ENCODE results near the gene GNAS.

The GNAS gene

DNA sequence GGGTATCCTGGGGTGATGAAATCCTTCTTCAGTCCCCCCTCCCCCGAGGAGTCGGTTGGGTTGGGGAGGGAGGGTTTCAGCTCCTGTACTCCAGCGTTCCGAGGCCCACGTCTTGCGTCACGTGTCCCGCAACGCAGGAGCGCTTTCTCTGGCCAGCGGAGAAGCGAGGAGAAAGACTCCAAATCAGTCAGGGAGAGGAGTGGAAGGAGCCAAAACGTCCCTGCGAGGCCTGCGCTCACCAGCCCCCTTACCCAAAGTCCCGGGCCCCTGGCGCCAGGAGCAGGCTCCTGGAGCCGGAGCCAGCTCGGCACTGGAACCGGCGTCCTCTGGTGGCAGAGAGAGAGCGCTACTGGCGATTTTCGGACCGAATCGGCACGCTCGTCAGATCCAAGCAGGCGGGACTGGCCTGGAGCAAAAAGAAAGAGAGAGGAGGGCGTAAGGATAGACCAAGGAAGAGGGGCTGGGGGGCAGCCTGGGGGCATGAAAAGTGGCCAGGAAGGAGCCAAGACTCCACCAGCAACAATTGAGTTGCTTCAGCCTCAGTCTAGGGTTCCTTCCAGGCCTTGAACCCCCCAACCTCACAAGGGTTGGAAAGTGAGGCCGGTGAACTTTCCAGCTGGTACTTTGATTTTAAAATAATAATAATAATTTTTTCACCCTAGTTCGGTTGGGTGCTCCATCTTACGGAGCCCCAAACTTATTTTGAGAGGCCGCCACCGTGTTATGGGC, at the start of gene GNAS:
Gene GNAS (plus strand): TSS at position 174 of the 729 bp plus-strand sequence.
- Histone ChIP-seq H3K4me3 (ENCODE audit: low read depth in 1 of 2, low read length in 2 of 2) (peak within 1 kb of the TSS; percentile 55 to 66), H3K27me3 (ENCODE audit: low read depth, low read length) (peaks cover 34% of the 10 kb centered on the region), H3K27ac (ENCODE audit: low read length) (no peak within 1 kb of the TSS), H3K36me3 (ENCODE audit: control insufficient read depth in 1 of 2, insufficient read depth in 2 of 2, low read length in 2 of 2) (no peaks in the 10 kb centered on the region), H3K9me3 (ENCODE audit: control insufficient read depth in 1 of 2, low read length in 2 of 2) (no peaks in the 10 kb centered on the region), H3K4me1 (ENCODE audit: control insufficient read depth in 1 of 2, insufficient read depth in 2 of 2, low read length in 2 of 2) (peaks cover 0 to 46% of the 10 kb centered on the region in 2 donors)

- Histone ChIP-seq H3K4me1 (ENCODE audit: control insufficient read depth in 1 of 2, insufficient read depth in 2 of 2, low read length in 2 of 2) (no peaks in the 10 kb centered on the region), H3K4me3 (ENCODE audit: low read depth in 1 of 2, low read length in 2 of 2) (no peak overlapping the region), H3K36me3 (ENCODE audit: control insufficient read depth in 1 of 2, insufficient read depth in 2 of 2, low read length in 2 of 2) (no peaks in the 10 kb centered on the region), H3K27me3 (ENCODE audit: low read depth, low read length) (no peaks in the 10 kb centered on the region), H3K9me3 (ENCODE audit: control insufficient read depth in 1 of 2, low read length in 2 of 2) (no peaks in the 10 kb centered on the region), H3K27ac (ENCODE audit: low read length) (no peak overlapping the region)
Measured at GRCh38 chr20:58803533-58803932, 49.0 kb upstream of the GNAS start.

GRCh38 chr20:58807801-58808200, 44.7 kb upstream of the GNAS start:
- no peak overlapping the region for H3K4me3 ChIP-seq (ENCODE audit: low read depth in 1 of 2, low read length in 2 of 2)
- no peaks in the 10 kb centered on the region for H3K9me3 ChIP-seq (ENCODE audit: control insufficient read depth in 1 of 2, low read length in 2 of 2)
- no peaks in the 10 kb centered on the region for H3K4me1 ChIP-seq (ENCODE audit: control insufficient read depth in 1 of 2, insufficient read depth in 2 of 2, low read length in 2 of 2)
- no peaks in the 10 kb centered on the region for H3K36me3 ChIP-seq (ENCODE audit: control insufficient read depth in 1 of 2, insufficient read depth in 2 of 2, low read length in 2 of 2)
- H3K27ac ChIP-seq (ENCODE audit: low read length), result no peak overlapping the region
- H3K27me3 ChIP-seq (ENCODE audit: low read depth, low read length), result no peaks in the 10 kb centered on the region

DNA sequence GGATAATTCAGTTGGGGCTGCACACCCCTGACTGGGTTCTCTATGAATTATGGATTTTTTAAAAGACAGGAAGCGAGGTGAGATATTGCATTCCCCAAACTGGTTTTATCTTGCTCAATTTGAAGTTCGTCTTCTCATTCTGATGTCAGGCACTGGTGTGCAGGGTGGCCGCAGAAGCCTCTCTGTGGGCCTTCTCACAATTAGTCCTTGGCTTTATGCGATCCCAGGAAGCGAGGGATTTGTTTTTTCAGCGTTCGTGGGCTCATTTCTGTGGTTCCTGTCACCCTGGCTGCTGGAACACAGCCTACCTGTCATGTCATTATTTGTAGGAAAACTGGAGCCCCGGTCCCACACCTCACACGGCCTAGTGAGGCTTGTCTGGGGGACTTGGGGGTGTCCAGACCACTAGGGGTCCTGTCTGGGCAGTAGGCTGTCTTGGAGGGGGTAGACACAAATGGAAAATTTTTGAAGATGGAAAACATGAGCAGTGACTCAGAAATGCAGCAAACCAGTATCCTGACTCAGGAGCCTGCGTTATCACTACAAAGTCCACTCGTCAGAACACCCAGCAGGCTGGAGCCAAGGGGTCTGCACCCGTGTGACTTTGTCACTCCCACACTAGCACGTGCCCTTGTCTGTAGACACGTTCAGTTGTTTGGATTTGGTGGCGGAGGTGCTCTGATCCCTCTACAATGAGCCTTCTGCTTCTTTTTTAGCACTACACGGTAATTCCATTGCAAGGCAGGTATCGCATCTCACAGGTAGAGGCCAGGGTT, 44.1 kb upstream of the GNAS start:
- H3K36me3 ChIP-seq (ENCODE audit: control insufficient read depth in 1 of 2, insufficient read depth in 2 of 2, low read length in 2 of 2), result no peaks in the 10 kb centered on the region
- H3K4me3 ChIP-seq (ENCODE audit: low read depth in 1 of 2, low read length in 2 of 2), result no peak overlapping the region
- no peaks in the 10 kb centered on the region for H3K27me3 ChIP-seq (ENCODE audit: low read depth, low read length)
- no peaks in the 10 kb centered on the region for H3K9me3 ChIP-seq (ENCODE audit: control insufficient read depth in 1 of 2, low read length in 2 of 2)
- no peaks in the 10 kb centered on the region for H3K4me1 ChIP-seq (ENCODE audit: control insufficient read depth in 1 of 2, insufficient read depth in 2 of 2, low read length in 2 of 2)
- no peak overlapping the region for H3K27ac ChIP-seq (ENCODE audit: low read length)

DNA sequence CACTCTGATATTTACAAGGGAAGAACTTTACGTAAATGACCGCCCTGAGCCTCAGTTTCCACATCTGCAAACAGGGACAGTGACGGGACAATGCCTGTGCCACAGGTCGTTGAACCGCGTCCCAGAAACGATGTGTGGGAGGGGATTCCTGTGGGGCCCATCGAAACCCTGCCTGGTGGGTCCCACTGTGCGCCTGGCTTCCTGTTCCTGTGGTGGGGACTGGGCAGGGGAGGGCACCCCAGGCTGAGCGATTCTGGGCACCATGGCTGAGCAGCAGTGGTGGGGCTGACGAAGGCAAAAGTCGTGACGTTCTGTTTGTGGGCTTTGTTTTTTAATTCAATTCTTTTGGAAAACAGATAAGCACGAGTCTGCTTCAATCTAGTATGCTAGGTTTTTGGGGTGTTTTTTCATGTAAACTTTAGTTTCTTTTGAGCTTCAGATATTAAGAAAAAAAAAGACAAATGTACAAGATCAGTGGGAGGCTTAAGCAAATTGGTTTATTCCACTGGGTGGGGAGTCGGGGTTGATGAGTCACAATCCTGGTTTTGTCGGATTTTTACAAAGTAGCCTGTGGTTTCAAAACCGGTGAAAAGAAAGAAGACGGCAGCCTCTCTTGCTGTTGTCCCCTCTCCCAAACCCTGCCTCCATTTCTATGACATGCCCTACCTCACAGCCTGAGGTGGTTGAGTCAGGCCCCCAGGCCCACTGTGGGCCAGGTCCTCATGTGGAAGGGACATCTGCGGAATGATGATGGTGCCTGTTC, 42.2 kb upstream of the GNAS start:
- H3K27me3 ChIP-seq (ENCODE audit: low read depth, low read length), result no peaks in the 10 kb centered on the region
- no peaks in the 10 kb centered on the region for H3K4me1 ChIP-seq (ENCODE audit: control insufficient read depth in 1 of 2, insufficient read depth in 2 of 2, low read length in 2 of 2)
- no peak overlapping the region for H3K4me3 ChIP-seq (ENCODE audit: low read depth in 1 of 2, low read length in 2 of 2)
- no peak overlapping the region for H3K27ac ChIP-seq (ENCODE audit: low read length)
- no peaks in the 10 kb centered on the region for H3K9me3 ChIP-seq (ENCODE audit: control insufficient read depth in 1 of 2, low read length in 2 of 2)
- H3K36me3 ChIP-seq (ENCODE audit: control insufficient read depth in 1 of 2, insufficient read depth in 2 of 2, low read length in 2 of 2), result no peaks in the 10 kb centered on the region

DNA sequence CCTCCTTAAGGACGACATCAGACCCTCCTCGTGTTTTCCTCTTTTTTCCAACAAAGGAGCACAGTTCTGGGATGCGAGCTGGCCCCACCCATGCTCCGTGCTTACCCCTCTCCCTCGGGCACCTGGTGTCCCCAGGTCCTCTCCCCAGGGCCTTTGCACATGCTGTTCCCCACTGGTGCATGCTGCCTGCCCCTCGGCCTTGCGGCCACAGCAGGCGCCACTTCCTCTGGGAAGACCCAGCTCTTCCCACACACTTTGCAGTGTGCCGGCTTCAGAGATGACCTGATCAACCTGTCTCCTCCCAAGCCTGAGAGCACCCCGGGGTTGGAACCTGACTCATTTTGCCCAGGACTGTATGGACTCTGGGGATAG, 41.7 kb upstream of the GNAS start:
- no peaks in the 10 kb centered on the region for H3K27me3 ChIP-seq (ENCODE audit: low read depth, low read length)
- H3K4me1 ChIP-seq (ENCODE audit: control insufficient read depth in 1 of 2, insufficient read depth in 2 of 2, low read length in 2 of 2), result no peaks in the 10 kb centered on the region
- no peak overlapping the region for H3K4me3 ChIP-seq (ENCODE audit: low read depth in 1 of 2, low read length in 2 of 2)
- no peak overlapping the region for H3K27ac ChIP-seq (ENCODE audit: low read length)
- no peaks in the 10 kb centered on the region for H3K36me3 ChIP-seq (ENCODE audit: control insufficient read depth in 1 of 2, insufficient read depth in 2 of 2, low read length in 2 of 2)
- no peaks in the 10 kb centered on the region for H3K9me3 ChIP-seq (ENCODE audit: control insufficient read depth in 1 of 2, low read length in 2 of 2)

DNA sequence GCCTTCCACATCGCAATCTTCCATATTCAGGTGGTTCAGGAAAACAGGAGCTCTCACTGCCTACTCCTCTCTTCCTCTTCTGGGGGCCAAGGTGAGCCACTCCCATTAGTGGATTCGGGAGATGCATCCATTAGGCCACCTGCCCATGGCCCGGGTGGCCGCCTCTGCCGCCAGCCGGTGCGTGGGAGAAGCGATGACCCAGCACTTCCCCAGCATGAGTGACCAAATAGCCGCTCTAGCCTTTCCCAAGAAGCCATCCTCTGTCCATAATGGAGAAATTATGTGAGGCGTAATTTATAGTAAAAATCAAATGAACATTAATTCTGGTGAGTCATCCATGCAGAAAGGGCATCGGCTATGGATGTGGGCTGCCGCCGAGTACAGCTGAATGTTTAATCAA, 41.2 kb upstream of the GNAS start:
- H3K27ac ChIP-seq (ENCODE audit: low read length), result no peak overlapping the region
- no peaks in the 10 kb centered on the region for H3K27me3 ChIP-seq (ENCODE audit: low read depth, low read length)
- no peaks in the 10 kb centered on the region for H3K36me3 ChIP-seq (ENCODE audit: control insufficient read depth in 1 of 2, insufficient read depth in 2 of 2, low read length in 2 of 2)
- H3K4me1 ChIP-seq (ENCODE audit: control insufficient read depth in 1 of 2, insufficient read depth in 2 of 2, low read length in 2 of 2), result no peaks in the 10 kb centered on the region
- no peak overlapping the region for H3K4me3 ChIP-seq (ENCODE audit: low read depth in 1 of 2, low read length in 2 of 2)
- no peaks in the 10 kb centered on the region for H3K9me3 ChIP-seq (ENCODE audit: control insufficient read depth in 1 of 2, low read length in 2 of 2)

GRCh38 chr20:58813369-58813768, 39.1 kb upstream of the GNAS start:
- Histone ChIP-seq H3K4me1 (ENCODE audit: control insufficient read depth in 1 of 2, insufficient read depth in 2 of 2, low read length in 2 of 2) (no peaks in the 10 kb centered on the region), H3K4me3 (ENCODE audit: low read depth in 1 of 2, low read length in 2 of 2) (no peak overlapping the region), H3K27ac (ENCODE audit: low read length) (no peak overlapping the region), H3K27me3 (ENCODE audit: low read depth, low read length) (no peaks in the 10 kb centered on the region), H3K9me3 (ENCODE audit: control insufficient read depth in 1 of 2, low read length in 2 of 2) (no peaks in the 10 kb centered on the region), H3K36me3 (ENCODE audit: control insufficient read depth in 1 of 2, insufficient read depth in 2 of 2, low read length in 2 of 2) (no peaks in the 10 kb centered on the region)

- no peak overlapping the region for H3K27ac ChIP-seq (ENCODE audit: low read length)
- H3K27me3 ChIP-seq (ENCODE audit: low read depth, low read length), result no peaks in the 10 kb centered on the region
- H3K36me3 ChIP-seq (ENCODE audit: control insufficient read depth in 1 of 2, insufficient read depth in 2 of 2, low read length in 2 of 2), result no peaks in the 10 kb centered on the region
- no peaks in the 10 kb centered on the region for H3K9me3 ChIP-seq (ENCODE audit: control insufficient read depth in 1 of 2, low read length in 2 of 2)
- H3K4me3 ChIP-seq (ENCODE audit: low read depth in 1 of 2, low read length in 2 of 2), result no peak overlapping the region
- no peaks in the 10 kb centered on the region for H3K4me1 ChIP-seq (ENCODE audit: control insufficient read depth in 1 of 2, insufficient read depth in 2 of 2, low read length in 2 of 2)
Measured at GRCh38 chr20:58815448-58815847, 37.1 kb upstream of the GNAS start.

GRCh38 chr20:58816051-58816450, 36.5 kb upstream of the GNAS start:
- Histone ChIP-seq H3K4me3 (ENCODE audit: low read depth in 1 of 2, low read length in 2 of 2) (no peak overlapping the region), H3K9me3 (ENCODE audit: control insufficient read depth in 1 of 2, low read length in 2 of 2) (no peaks in the 10 kb centered on the region), H3K27me3 (ENCODE audit: low read depth, low read length) (no peaks in the 10 kb centered on the region), H3K4me1 (ENCODE audit: control insufficient read depth in 1 of 2, insufficient read depth in 2 of 2, low read length in 2 of 2) (no peaks in the 10 kb centered on the region), H3K27ac (ENCODE audit: low read length) (no peak overlapping the region), H3K36me3 (ENCODE audit: control insufficient read depth in 1 of 2, insufficient read depth in 2 of 2, low read length in 2 of 2) (no peaks in the 10 kb centered on the region)

DNA sequence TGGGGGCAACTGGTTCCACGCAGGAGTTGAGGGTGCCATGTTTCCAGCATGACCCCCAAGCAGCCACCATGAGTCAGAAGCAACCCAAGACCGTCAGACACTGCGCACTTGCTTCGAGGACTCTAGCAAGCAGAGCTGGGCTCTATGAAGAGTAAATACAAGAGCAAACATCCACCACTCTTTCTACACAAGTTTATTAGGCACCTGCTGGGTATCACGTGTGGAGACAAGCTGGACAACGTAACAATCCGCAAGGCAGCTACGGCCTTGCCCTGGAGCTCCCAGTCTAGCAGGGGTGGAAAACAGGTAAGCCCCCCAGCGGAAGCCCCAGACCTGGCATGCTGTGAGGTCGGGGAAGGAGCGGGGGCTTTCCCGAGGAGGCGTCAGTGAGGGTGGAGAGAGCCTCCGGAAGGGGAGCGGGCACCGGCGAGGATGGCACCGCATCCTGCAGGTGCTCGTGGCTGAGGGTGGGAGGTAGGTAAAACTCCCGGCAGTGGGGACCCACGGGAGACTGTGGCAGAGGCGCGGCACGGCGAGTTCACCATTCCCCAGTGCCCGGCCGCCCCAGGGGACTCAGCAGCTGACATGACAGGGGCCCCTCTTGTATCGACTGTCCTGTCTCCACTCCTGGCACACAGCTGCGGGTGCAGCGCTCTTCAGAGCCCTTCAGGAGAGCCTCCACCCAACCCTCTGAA, 35.4 kb upstream of the GNAS start:
- no peaks in the 10 kb centered on the region for H3K36me3 ChIP-seq (ENCODE audit: control insufficient read depth in 1 of 2, insufficient read depth in 2 of 2, low read length in 2 of 2)
- H3K27me3 ChIP-seq (ENCODE audit: low read depth, low read length), result no peaks in the 10 kb centered on the region
- H3K4me1 ChIP-seq (ENCODE audit: control insufficient read depth in 1 of 2, insufficient read depth in 2 of 2, low read length in 2 of 2), result no peaks in the 10 kb centered on the region
- H3K9me3 ChIP-seq (ENCODE audit: control insufficient read depth in 1 of 2, low read length in 2 of 2), result no peaks in the 10 kb centered on the region
- H3K4me3 ChIP-seq (ENCODE audit: low read depth in 1 of 2, low read length in 2 of 2), result no peak overlapping the region
- no peak overlapping the region for H3K27ac ChIP-seq (ENCODE audit: low read length)

All from muscle layer of duodenum (tissue), 2 donors.